Renal pelvis (tissue), 4 donors: ENCODE measurements around the gene FSTL4. TPM values are rescaled to one million over a fixed set of nuclear protein-coding genes. Genes with fewer than 3 reads are reported as not detected.

Experiments
- DNase-seq: peaks from one replicate; pipeline ENCODE4 v3.0.0-alpha.2; 2013
- polyA plus RNA-seq, 3 donors: library from polyadenylated mRNA; unstranded; fragments of 120-200 nt; gene quantifications; one replicate each; pipeline ENCODE4 v1.2.1, GENCODE V29; 2013; ENCODE audit not compliant: insufficient read length in 3 of 3

Gene FSTL4
- polyA plus RNA-seq, 3 donors, result 0.68 to 1.5 (median 0.76) TPM

DNA sequence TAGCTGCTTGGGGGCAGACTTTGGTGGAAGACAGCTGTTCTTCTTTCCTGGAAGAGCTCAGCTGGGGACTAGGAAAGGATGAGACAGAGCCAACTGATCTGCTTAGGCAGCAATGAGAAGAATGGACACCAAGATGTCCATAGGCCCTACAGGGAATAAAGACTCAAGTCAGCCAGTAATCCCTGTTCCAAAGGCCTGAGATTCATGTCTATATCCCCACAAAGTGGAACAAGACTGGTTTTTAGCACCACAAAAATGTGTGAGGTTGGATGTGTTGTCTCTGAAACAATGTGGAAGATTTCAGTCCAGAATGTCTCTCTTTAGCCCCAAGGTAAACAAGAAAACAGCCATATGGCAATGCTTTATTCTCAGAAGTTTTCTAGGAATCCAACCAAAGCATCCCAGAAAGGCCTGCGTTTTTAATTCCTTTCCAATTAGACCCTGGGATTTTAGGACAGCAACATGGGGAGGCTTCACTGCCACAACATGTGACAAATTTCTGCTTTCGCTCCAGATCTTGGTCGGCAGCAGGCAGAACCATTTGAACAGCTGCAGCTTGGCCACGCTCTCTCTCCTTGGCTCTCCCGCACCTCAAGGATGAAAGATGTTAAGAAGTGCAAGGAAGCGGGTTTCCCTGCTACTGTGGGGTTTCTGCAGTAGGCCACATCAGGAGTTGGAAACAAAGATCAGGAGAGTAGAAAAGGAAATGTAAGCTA lies 245.1 kb downstream of the FSTL4 start:
- no peak for DNase-seq

DNA sequence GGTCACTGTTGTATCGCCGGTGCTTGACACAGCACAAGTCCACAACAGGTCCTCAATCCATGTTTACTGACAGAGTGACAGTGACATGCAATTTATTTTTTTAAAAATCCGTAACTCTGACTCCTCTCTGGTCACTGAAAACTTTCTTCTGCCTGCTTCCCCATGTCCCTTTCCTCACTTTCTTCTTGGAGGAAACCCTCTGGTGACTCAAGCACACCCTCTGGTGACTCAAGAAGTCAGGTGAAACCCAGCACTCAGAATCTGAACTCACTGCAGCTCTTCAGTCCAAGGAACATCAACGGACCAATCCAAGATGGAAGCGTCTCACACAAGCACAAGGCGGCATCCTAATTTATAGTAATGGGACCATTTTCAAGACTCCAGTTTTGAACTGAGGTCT lies 245.9 kb downstream of the FSTL4 start:
- DNase-seq, result no peak

DNA sequence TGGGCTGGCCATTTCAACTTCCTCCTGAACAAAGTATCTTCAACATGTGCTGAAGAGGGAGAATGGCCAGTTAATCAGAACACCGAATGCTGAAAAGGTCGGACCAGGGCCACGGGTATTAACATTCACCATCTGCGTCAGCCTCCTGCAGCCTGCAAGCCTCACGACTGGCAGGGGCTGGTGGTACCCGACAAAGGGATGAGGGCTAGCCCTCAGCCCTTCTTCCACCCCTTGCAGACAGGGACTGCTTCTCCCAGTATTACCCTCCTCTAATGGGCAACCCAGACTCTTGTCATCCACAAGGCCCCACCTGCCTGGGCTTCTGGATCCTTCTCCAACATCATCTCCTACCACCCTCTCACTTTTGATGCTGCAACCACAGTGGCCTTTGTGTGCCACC lies 246.6 kb downstream of the FSTL4 start:
- no peak for DNase-seq

DNA sequence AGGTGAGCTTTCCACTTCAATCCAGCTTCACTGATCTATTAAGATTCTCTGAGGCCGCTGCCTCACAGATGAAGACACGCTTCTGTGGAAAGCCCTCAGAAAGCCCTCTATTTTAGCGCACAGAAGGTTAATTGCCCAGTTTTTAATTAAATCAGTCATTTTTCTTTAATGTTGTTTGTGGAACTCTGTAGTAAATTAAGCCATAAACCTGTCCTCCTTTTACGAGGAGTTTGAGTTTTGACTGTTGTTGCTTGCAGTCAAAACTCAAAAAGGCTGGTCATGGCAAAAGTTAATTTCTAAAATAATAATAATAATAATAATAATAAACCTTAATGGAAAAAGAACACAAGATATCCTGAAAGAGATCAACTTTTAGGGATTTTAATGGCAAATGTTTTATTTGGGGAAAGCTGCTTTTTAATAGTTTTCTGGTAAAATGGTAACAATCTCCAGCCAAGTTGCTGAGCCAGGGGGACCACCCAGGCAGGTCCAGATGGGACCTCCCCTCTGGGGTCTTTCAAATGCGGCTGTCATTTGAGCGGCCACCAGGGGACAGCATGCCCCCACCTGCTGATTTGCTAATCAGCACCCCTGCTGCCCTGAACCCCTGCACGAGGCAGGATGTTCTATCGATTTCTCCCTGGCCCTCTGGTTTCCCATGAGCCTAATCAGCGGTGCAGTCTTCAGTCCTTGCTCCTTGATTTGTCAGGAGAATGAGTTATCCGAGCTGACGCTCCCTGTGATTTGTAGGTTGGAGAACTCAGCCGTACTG lies 247.2 kb downstream of the FSTL4 start:
- peak; percentile 79 for DNase-seq

DNA sequence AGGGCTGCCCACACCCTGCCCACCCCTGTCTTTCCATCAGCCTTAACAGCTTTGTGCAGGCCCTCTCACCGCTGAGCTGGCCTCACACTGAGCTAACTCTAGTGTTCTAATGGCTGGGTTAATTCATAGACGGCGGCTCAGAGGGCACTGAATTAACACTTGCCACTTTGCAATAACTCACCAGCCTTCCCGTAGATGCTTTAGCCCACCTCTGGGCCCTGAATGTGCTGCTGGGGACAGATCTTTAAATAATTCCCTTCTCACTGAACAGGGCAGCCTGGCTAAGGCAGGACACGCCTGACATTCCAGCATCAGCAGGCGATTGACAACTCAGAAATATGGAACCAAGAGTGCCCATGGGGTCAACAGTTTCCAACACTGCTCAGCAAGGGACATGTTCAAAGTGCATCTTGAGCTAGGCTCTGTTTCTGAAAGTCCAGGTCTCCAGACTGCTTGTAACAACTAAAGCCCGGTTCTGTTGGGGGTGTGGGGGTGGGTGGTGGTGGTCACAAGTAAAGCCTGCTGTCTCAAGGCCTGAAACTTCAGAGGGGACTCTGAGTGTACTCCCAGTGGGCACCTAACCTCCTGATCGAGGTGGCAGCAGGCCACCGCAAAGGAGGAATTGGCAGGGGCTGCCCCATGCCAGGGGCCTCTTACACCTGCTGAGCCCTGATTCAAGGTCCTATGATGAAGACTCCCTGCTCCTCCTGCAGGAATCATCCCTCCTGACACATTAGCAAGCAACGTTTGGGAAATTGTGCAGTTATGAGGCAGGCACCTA lies 248.3 kb downstream of the FSTL4 start:
- no peak for DNase-seq

DNA sequence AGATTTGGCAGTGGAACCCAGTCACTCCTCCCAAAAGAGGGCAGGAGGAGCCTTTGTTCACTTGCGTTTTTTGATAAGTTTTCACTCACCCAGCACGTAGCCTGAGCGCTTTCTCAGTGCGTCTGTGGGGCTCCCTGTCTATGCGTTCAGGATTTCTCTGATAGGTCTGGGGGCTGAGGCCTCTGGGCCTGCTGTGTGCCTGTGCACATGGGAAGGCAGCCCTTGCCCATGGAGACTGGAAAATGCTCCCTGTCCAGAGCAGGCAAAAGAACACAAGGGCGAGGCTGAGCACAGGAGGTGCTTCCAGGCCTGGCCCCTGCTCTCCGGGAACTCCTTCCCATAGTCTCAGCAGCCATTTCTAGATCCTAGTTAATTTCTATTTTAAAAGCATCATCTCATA lies 249.9 kb downstream of the FSTL4 start:
- DNase-seq, result no peak

DNA sequence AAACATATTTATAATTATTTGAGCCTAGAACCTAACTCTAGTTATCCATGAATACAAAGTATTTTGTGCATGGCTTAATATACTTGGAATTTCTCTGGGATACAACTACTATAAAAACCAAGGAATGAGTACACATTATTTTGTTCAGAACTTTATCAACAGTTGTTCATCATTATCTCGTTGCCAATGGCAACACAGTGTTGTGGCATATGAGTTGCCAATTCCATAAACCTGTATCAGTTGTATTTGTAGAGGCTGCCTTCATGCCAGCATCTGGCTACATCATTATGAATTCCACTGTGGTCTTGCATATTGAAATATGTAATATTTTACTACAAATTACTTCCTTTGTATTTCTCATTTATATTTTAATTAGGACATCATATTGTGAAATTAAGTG lies 250.4 kb downstream of the FSTL4 start:
- no peak for DNase-seq

DNA sequence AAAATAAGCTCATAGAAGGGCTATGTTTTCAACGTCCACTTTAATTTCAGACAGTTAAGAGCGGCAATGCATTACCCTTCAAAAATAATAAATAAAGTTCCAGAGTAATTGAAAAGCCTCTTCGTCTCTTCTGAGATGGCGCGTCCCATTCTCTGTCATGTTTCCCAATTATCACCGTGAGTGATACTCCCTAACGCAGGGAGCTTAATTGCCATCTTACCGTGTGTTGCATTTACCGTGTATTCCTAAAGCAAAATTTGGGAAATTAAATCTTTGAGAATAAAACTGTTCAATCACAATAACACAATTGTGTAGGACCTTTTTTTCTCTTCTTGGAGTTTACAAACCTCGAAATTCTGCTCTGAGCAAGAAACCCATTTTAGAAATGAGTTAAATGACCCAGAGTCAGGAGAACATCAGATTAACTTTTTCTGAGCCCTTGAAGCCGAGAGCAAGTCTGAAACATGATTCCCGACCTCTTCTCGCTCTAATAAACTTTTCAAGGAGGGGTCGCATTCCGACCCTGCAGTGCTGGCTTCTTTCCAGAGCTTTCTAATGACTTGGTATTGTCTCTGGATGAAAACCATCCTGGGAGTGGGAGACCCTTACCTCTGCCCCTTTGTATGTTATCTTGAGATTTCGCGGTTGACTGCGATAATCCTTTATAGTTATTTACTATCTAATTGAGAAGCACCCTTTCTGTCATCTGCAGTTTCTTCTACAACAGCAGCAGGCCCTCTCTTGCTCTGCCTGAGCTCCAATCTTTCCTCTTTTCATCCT lies 251.5 kb downstream of the FSTL4 start:
- peak; percentile 90 for DNase-seq

DNA sequence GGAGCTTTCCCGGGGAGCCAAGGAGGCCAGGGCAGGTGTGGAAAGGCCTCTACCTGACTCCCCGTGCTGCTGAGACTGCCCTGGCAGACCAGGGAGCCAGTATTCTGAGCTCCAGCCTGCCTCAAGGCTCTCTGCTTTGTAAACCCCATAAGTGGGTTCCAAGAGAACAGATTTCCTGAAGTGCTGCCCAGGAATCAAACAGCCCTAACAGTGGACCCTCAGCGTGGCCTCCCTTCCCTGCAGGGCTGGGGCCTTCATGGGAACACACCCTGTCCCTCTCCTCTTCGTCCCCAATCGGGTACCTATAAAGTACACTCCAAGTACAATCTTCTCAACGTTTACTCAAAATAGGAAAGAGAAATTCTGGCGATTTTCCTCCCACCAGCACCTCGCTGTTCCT lies 252.5 kb downstream of the FSTL4 start:
- DNase-seq, result no peak

DNA sequence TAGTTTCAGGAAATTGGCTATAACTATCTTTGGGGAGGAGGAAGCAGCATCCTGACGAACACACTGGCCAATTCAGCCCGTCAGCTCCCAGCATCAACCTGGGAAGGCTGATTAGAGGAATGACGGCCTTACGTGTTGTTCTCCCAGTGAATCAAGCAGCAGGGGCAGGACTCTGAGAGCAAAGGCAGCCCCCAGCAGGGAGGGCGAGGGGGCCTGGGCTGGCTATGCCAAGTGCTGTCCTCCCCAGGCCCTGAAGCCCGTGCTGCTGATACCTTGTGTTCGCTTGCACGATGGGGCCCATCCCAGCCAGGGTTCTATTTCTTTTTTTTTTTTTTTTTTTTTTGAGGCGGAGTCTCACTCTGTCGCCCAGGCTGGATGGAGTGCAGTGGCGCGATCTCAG lies 254.1 kb downstream of the FSTL4 start:
- no peak for DNase-seq

DNA sequence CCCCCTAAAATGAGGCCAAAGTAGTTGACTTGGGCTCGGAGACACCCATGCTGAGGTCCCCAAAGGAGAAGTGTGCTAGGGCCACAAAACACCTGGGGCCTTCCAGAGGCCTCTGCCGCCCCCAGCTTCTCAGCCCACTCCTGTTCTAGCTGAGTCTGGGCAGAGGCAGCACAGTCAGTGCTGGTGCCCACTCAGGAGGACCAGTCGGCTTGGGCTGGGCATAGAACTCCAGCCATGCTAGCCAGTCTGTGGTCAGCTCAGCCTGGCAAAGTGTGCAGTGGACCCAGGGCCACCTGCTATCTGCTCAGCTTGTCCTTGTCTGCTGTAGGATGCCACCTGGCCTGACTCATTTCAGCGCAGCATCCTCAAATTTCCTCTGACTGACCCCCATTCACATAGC lies 254.6 kb downstream of the FSTL4 start:
- no peak for DNase-seq

DNA sequence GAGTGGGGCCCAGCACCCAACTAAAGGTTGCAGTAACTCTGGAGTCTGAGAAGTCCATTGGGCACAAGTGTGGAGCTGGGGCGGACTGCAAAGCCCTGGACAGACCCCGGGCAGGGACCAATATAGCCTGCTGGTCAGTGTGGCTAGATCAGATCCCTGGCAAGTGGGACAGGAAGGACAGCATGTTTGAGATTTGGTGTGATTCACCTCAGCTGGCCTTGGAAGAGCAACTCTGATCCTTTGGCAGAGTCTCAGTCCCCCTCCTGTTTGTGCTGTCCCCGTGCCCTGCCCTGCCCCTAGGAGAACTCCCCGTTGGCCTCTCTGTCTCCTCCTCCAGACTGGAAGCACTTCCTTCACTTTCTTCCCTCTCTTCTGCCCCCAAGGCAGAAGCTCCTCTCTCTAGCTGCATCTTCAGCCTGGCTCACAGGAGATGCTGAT lies 255.3 kb downstream of the FSTL4 start:
- no peak for DNase-seq

DNA sequence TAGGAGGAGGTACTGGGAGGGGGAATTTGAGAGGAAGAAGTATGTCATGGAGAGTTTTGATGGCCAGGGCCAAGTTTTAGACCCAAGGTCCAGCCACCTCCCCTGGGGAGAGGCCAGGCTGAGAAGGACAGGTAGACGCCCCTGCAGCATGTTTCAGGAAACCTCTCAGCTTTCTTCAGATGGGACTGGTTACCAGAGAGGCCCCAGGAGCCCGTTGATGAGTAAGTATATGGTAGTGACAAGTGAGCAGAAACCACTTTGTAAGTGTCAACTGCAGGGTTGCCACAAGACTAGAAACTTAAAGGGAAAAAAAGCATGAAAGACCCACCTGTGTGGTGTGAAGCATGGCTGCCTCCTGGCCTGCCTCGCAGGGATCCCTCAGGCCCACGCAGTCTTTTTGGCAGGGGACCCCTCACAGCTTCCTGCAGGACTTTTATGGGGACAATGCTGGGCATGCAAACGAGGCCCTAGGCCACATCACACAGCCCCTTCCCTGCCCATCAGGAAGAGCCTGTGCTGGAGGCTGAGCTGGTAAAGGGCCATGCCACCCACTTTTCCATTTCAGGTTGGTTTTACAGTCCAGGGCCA lies 255.9 kb downstream of the FSTL4 start:
- no peak for DNase-seq

DNA sequence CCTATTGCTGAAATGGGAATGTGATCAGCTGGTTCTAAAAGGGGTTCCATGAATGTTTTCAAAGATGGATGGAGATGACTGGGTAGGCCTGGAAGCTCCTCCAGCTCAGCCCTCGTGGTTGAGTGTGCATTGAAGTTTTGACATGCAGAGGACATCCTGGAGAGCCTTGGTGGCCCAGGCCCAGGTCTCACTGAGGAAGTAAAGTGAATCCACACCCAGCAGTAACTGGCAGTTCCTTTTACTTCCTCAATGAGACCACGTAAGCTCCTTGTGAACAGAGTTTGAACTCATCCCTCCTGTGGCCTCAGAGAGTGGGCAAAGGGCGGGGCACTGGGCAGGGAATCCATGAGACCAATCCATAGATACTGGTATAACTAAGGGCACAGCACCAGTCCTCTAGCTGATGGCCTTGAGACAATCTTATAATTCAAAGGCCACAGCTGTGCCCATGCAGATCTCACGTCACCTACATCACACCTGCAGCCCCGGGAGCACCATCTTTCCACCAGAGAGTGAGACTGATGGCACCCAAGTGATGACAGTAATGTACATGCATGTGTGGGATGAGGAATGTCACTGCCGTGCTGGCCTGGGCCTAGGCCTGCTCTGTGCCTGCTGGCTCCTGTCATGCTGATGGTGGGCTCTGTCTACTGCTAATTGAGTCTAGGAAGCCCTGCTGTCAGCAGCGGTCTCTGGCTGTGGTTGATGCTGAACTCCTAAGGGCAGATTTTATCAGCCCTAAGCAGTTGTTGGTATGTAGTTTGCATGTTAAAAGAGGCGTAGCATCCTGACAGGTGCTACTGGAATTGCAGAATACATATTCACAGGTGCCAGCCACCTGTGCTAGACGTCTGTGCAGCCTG lies 257.8 kb downstream of the FSTL4 start:
- DNase-seq, result no peak

DNA sequence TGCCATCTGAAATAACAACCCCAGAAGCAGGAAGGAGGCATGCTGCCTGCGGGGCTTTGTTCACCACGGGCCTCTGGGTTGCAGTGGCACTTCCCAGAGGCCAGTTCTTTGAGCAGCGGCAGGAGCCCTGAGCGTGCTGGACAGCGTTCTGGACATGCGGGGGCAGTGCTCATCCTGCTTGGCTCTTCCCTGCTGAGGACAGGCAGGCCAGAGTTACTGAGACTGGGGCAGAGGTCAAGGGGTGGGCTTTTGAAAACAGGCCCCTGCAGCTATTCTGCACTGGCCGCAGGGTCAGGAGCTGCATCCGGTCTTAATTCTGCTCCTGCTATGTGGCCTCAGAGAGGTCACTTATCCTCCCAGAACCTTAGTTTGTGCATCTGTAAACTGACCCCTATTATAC lies 258.6 kb downstream of the FSTL4 start:
- no peak for DNase-seq

DNA sequence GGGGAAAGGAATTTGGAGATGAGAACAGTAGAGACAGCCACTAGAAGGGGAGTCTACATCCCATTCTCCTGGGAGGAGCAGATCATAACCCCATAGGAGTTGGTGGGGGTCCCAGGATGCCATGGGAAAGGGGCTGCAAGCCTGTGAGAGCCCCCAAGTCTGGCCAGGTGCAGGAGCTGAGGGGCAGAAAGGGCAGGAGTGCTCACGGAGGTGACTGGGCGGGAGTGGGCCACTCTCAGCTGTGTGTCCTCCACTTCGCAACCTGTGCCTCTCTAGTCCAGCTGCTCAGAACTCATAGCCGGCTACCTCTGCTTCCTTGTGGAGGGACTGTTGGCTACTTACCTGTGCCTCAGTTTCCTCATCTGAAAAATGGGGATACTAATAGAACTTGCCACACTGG lies 263.9 kb downstream of the FSTL4 start:
- no peak for DNase-seq

DNA sequence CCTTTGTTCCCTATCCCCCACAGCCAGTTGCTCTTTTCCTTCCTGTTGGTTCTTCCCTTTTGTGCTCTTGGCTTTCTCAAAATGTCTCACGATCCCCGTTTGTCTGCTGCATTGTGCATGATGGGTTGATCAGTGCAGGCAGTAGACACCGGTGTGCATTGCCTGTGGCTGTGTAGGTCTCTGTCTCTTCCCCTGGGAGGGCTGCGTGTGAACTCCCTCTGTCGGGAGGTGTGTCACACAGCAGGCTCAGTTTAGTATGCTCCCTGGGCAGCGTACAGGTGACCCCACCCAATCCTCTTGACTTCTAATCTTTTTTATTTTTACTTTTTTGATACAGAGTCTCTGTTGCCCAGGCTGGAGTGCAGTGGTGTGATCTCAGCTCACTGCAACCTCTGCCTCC lies 265.3 kb downstream of the FSTL4 start:
- DNase-seq, result no peak

DNA sequence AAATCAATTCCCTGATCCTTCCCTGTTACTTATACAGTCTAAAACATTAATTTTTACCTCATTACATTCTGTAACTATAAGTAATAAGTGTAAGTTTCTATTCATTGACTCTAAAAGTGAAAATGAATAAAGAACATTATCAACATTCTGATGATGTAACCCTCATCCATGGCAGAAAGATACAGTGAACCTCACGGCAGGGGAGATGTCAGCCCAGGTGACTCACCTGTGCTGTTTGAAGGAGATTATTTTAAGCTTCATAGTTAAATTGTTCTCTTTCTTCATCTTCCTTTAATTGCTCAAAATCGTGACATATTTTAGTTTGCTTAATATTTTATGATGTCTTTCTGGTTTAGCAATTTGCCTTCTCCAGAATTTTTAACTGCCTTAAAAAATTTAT lies 268.1 kb downstream of the FSTL4 start:
- no peak for DNase-seq

DNA sequence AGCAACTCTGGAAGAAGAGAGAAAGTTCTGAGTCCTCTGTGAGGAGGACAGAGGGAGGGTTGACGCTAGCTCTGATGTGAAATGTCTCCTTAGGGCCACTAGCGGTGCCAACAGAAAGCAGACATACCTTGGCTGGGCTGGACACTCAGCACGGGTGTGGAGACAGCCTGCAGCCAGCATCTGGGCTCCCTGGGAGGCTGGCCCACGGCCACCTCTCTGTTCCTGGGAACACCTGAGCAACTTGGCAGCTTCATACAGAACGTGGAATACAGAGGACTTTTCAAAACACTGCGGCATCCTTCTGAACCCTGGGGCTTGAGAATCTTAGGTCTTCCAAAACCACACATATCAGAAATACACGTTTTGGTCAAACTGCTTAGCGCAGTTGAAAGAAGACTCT lies 269.1 kb downstream of the FSTL4 start:
- no peak for DNase-seq

DNA sequence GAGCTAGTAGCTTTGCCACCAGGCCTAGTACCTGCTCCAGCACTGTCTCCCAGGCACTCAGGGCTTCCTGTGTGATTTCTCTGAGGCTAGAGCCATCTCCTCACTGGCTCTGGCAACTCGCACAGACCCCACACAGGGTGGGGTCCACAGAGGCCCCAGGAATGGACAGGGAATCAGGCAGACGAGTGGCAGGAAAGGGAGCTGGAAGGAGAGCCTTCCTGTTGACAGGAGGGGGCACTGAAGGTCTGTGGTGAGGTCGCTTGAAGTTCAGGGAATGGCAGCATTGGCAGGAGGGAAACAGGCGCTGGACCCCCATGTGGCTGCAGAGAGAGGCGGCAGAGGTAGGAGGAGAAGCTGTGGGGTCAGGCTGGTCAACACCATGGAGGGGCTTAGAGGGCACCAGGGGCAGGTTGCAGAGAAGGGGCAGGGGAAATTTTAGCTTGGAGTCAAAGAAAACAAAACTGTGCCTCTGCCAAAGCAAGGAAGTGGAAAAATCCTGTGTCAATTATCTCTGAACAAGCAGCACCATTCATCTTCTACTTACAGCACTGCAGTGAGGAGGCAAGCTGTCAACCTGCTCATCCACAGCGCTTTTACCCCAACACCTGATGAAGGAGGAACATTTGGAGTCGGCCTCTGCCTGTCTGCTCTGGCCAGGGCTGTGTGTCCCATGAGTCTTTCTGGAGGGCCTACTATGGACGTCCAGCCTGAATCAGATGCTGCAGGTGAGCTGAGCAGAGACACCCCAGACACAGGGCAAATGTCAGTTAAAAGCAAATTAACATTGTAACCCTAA lies 270.2 kb downstream of the FSTL4 start:
- DNase-seq, result no peak
